Measurements from ENCODE around the gene BRAT1. TPM values are rescaled to one million over a fixed set of nuclear protein-coding genes. Genes with fewer than 3 reads are reported as not detected.

The BRAT1 gene
- total RNA-seq, 1 donor from 2014 or later: 43.7 TPM

GRCh38 chr7:2553831-2554581 is 1.3 kb downstream of the BRAT1 start:
- H3K36me3 Mint-ChIP-seq (ENCODE audit: insufficient read depth): peaks cover 10% of the 10 kb centered on the region
- peaks cover 12% of the 10 kb centered on the region for H3K4me1 Mint-ChIP-seq (ENCODE audit: low read depth)
- peak overlapping the region; percentile 84 for H3K4me3 Mint-ChIP-seq (ENCODE audit: low read depth)
- no peak for DNase-seq (ENCODE audit: low spot score, unreplicated experiment)
- no peaks in the 10 kb centered on the region for H3K27me3 Mint-ChIP-seq
- no peak for TF ChIP-seq CTCF (IDR thresholded peaks at IDR 0.05; ENCODE audit: unreplicated experiment)
- H3K27ac Mint-ChIP-seq: peak overlapping the region; percentile 86
- no peaks in the 10 kb centered on the region for H3K9me3 Mint-ChIP-seq (ENCODE audit: low read depth)

- no peak for DNase-seq (ENCODE audit: low spot score, unreplicated experiment)
- TF ChIP-seq CTCF (IDR thresholded peaks at IDR 0.05; ENCODE audit: unreplicated experiment): no peak
- Mint-ChIP-seq H3K9me3 (ENCODE audit: low read depth) (no peaks in the 10 kb centered on the region), H3K27ac (no peak overlapping the region), H3K4me3 (ENCODE audit: low read depth) (peak overlapping the region; percentile 84), H3K27me3 (no peaks in the 10 kb centered on the region), H3K4me1 (ENCODE audit: low read depth) (peaks cover 10% of the 10 kb centered on the region), H3K36me3 (ENCODE audit: insufficient read depth) (peaks cover 10% of the 10 kb centered on the region)
These were observed 2.2 kb downstream of the BRAT1 start for GRCh38 chr7:2553108-2553507.

- TF ChIP-seq CTCF (IDR thresholded peaks at IDR 0.05; ENCODE audit: unreplicated experiment): no peak
- Mint-ChIP-seq H3K4me3 (ENCODE audit: low read depth) (no peak overlapping the region), H3K36me3 (ENCODE audit: insufficient read depth) (peaks cover 17% of the 10 kb centered on the region), H3K9me3 (ENCODE audit: low read depth) (no peaks in the 10 kb centered on the region), H3K27ac (peak overlapping the region; percentile 52), H3K27me3 (no peaks in the 10 kb centered on the region), H3K4me1 (ENCODE audit: low read depth) (peaks cover 9% of the 10 kb centered on the region)
- no peak for DNase-seq (ENCODE audit: low spot score, unreplicated experiment)
These were observed 3.9 kb downstream of the BRAT1 start for GRCh38 chr7:2551418-2551817.

GRCh38 chr7:2546776-2547586 is 8.3 kb downstream of the BRAT1 start:
- no peaks in the 10 kb centered on the region for H3K9me3 Mint-ChIP-seq (ENCODE audit: low read depth)
- TF ChIP-seq CTCF (IDR thresholded peaks at IDR 0.05; ENCODE audit: unreplicated experiment): no peak
- DNase-seq (ENCODE audit: low spot score, unreplicated experiment): no peak

GRCh38 chr7:2545746-2546425 is 9.4 kb downstream of the BRAT1 start:
- H3K9me3 Mint-ChIP-seq (ENCODE audit: low read depth): no peaks in the 10 kb centered on the region
- TF ChIP-seq CTCF (IDR thresholded peaks at IDR 0.05; ENCODE audit: unreplicated experiment): no peak
- no peak overlapping the region for H3K27ac Mint-ChIP-seq
- no peaks in the 10 kb centered on the region for H3K4me1 Mint-ChIP-seq (ENCODE audit: low read depth)
- no peak overlapping the region for H3K4me3 Mint-ChIP-seq (ENCODE audit: low read depth)
- no peaks in the 10 kb centered on the region for H3K27me3 Mint-ChIP-seq
- H3K36me3 Mint-ChIP-seq (ENCODE audit: insufficient read depth): peaks cover 19% of the 10 kb centered on the region
- no peak for DNase-seq (ENCODE audit: low spot score, unreplicated experiment)

More at GRCh38 chr7:2546776-2547586, 8.3 kb downstream of the BRAT1 start:
- H3K4me3 Mint-ChIP-seq (ENCODE audit: low read depth): no peak overlapping the region
- H3K4me1 Mint-ChIP-seq (ENCODE audit: low read depth): no peaks in the 10 kb centered on the region
- H3K27me3 Mint-ChIP-seq: no peaks in the 10 kb centered on the region
- no peak overlapping the region for H3K27ac Mint-ChIP-seq
- H3K36me3 Mint-ChIP-seq (ENCODE audit: insufficient read depth): peaks cover 19% of the 10 kb centered on the region
